H9 (cell line): ENCODE data around the gene NKD2. TPM values are rescaled to one million over a fixed set of nuclear protein-coding genes. Genes with fewer than 3 reads are reported as not detected.

ENCODE experiments used
- DNase-seq: peaks from one replicate; pipeline ENCODE4 v3.0.0-alpha.2; 2017
- H2AFZ ChIP-seq: one replicate; pipeline ENCODE4 v1.6.1; 2013; ENCODE audit warnings: mild to moderate bottlenecking, low read length, control low read depth, moderate library complexity
- H2AK5ac ChIP-seq: 2 replicates; pipeline ENCODE4 v1.6.1; 2013; ENCODE audit warnings: low read length, control low read depth, mixed read lengths; ENCODE audit not compliant: insufficient read length
- H2BK120ac ChIP-seq: one replicate; pipeline ENCODE4 v1.6.1; 2013; ENCODE audit warnings: low read depth, mild to moderate bottlenecking, low read length, control low read depth, inconsistent platforms; ENCODE audit not compliant: poor library complexity, severe bottlenecking
- H2BK12ac ChIP-seq: 2 replicates; pipeline ENCODE4 v1.6.1; 2013; ENCODE audit warnings: low read length, control low read depth, mixed read lengths, low read depth; ENCODE audit not compliant: insufficient read length
- H2BK15ac ChIP-seq: 2 replicates; pipeline ENCODE4 v1.6.1; 2013; ENCODE audit warnings: low read depth, low read length, control low read depth
- H2BK20ac ChIP-seq: one replicate; pipeline ENCODE4 v1.6.1; 2013; ENCODE audit warnings: low read depth, mild to moderate bottlenecking, low read length, control low read depth, inconsistent platforms; ENCODE audit not compliant: poor library complexity, severe bottlenecking
- H2BK5ac ChIP-seq: 2 replicates; pipeline ENCODE4 v1.6.1; 2013; ENCODE audit warnings: low read length, control low read depth, mixed read lengths; ENCODE audit not compliant: insufficient read length
- H3K14ac ChIP-seq: 2 replicates; pipeline ENCODE4 v1.6.1; 2013; ENCODE audit warnings: low read length, control low read depth; ENCODE audit not compliant: insufficient read depth
- H3K18ac ChIP-seq: 2 replicates; pipeline ENCODE4 v1.6.1; 2013; ENCODE audit warnings: low read depth, mild to moderate bottlenecking, mixed read lengths, low read length, control low read depth; ENCODE audit not compliant: insufficient read length
- H3K23ac ChIP-seq: 2 replicates; pipeline ENCODE4 v1.6.1; 2013; ENCODE audit warnings: low read length, control low read depth, mixed read lengths, low read depth; ENCODE audit not compliant: insufficient read length
- H3K23me2 ChIP-seq: 2 replicates; pipeline ENCODE4 v1.6.1; 2013; ENCODE audit warnings: low read depth, mild to moderate bottlenecking, mixed read lengths, low read length, control low read depth; ENCODE audit not compliant: insufficient read length, poor library complexity, severe bottlenecking
- H3K27ac ChIP-seq: 2 replicates; pipeline ENCODE4 v1.5.1; 2013; ENCODE audit warnings: low read length, control low read depth, mixed read lengths, low read depth; ENCODE audit not compliant: insufficient read length
- H3K27me3 ChIP-seq: 2 replicates; pipeline ENCODE4 v1.6.1; 2013; ENCODE audit warnings: low read length, control low read depth, inconsistent platforms; ENCODE audit not compliant: insufficient read depth
- H3K4ac ChIP-seq: 2 replicates; pipeline ENCODE4 v1.6.1; 2013; ENCODE audit warnings: low read depth, mild to moderate bottlenecking, control low read depth, inconsistent platforms, low read length, moderate library complexity
- H3K4me1 ChIP-seq: 2 replicates; pipeline ENCODE4 v1.6.1; 2013; ENCODE audit warnings: low read length, control low read depth, inconsistent platforms; ENCODE audit not compliant: insufficient read depth
- H3K4me2 ChIP-seq: 2 replicates; pipeline ENCODE4 v1.6.1; 2013; ENCODE audit warnings: low read length, control low read depth, mixed read lengths; ENCODE audit not compliant: insufficient read length, insufficient read depth
- H3K56ac ChIP-seq: 2 replicates; pipeline ENCODE4 v1.6.1; 2013; ENCODE audit warnings: low read depth, mild to moderate bottlenecking, mixed read lengths, low read length, control low read depth; ENCODE audit not compliant: insufficient read length
- H3K79me1 ChIP-seq: 2 replicates; pipeline ENCODE4 v1.6.1; 2013; ENCODE audit warnings: low read depth, mild to moderate bottlenecking, moderate library complexity, low read length, control low read depth, inconsistent platforms; ENCODE audit not compliant: insufficient read depth, poor library complexity, severe bottlenecking
- H3K79me2 ChIP-seq: 2 replicates; pipeline ENCODE4 v1.6.1; 2013; ENCODE audit warnings: low read length, control low read depth, inconsistent platforms; ENCODE audit not compliant: insufficient read depth
- H3K9ac ChIP-seq: 2 replicates; pipeline ENCODE4 v1.6.1; 2013; ENCODE audit warnings: low read length, control low read depth, mixed read lengths; ENCODE audit not compliant: insufficient read length; ENCODE audit errors: extremely low read depth
- H3K9me3 ChIP-seq: one replicate; pipeline ENCODE4 v1.6.1; 2013; ENCODE audit warnings: low read depth, low read length, inconsistent platforms; ENCODE audit not compliant: control insufficient read depth
- H3T11ph ChIP-seq: one replicate; pipeline ENCODE4 v1.6.1; 2013; ENCODE audit warnings: mild to moderate bottlenecking, low read length, control low read depth, inconsistent platforms
- H4K20me1 ChIP-seq: one replicate; pipeline ENCODE4 v1.6.1; 2013; ENCODE audit not compliant: control insufficient read depth, insufficient read length, insufficient read depth
- H4K5ac ChIP-seq: 2 replicates; pipeline ENCODE4 v1.6.1; 2013; ENCODE audit warnings: low read depth, mild to moderate bottlenecking, mixed read lengths, low read length, control low read depth; ENCODE audit not compliant: insufficient read length
- H4K8ac ChIP-seq: replicated peaks from 2 replicates; pipeline ENCODE4 v1.6.1; 2013; ENCODE audit warnings: low read length, control low read depth, mixed read lengths, low read depth; ENCODE audit not compliant: insufficient read length
- H4K91ac ChIP-seq: 2 replicates; pipeline ENCODE4 v1.6.1; 2013; ENCODE audit warnings: low read depth, mild to moderate bottlenecking, moderate library complexity, mixed read lengths, low read length, control low read depth; ENCODE audit not compliant: insufficient read length
- H3K27ac Mint-ChIP-seq, 3 experiments: 2 replicates in 2 of 3; 3 replicates in 1 of 3; pipeline ENCODE4 v1.8.0; 2020 to 2021; ENCODE audit warnings: mixed read lengths in 3 of 3, mild to moderate bottlenecking in 1 of 3, moderate library complexity in 1 of 3
- H3K27me3 Mint-ChIP-seq: 2 replicates; pipeline ENCODE4 v1.8.0; 2021; ENCODE audit warnings: low read depth, mild to moderate bottlenecking, moderate library complexity, mixed read lengths
- H3K36me3 Mint-ChIP-seq, 3 experiments: 2 replicates in 2 of 3; 3 replicates in 1 of 3; pipeline ENCODE4 v1.8.0; 2020 to 2021; ENCODE audit warnings: low read depth in 3 of 3, mixed read lengths in 3 of 3; ENCODE audit not compliant: insufficient read depth in 1 of 3
- H3K4me1 Mint-ChIP-seq, 2 experiments: 2 replicates each; pipeline ENCODE4 v1.8.0; 2020; ENCODE audit warnings: mixed read lengths in 2 of 2
- H3K4me3 Mint-ChIP-seq, 2 experiments: 2 replicates in 1 of 2; 3 replicates in 1 of 2; pipeline ENCODE4 v1.8.0; 2020 to 2021; ENCODE audit warnings: mild to moderate bottlenecking in 2 of 2, mixed read lengths in 2 of 2, moderate library complexity in 1 of 2
- H3K9me3 Mint-ChIP-seq, 2 experiments: 2 replicates in 1 of 2; 3 replicates in 1 of 2; pipeline ENCODE4 v1.8.0; 2020; ENCODE audit warnings: mild to moderate bottlenecking in 2 of 2, mixed read lengths in 2 of 2, moderate library complexity in 1 of 2
- CTCF ChIP-seq: fragments of 200-600 bp; sonication (generic); conservative IDR thresholded peaks from 3 replicates; pipeline ENCODE4 v1.8.0; 2021; ENCODE audit warnings: antibody characterized with exemption, mild to moderate bottlenecking
- WGBS: extraction: QIAGEN DNeasy Blood & Tissue Kit; methylation state at CpG from one replicate; pipeline ENCODE4 v1.1.7; 2013; ENCODE audit warnings: missing lambda C conversion rate, low lambda C conversion rate, mixed read lengths; ENCODE audit not compliant: insufficient read length; ENCODE audit errors: extremely low coverage; 5-methylcytosine and 5-hydroxymethylcytosine counted together
- total RNA-seq: library from RNA; stranded (reverse); gene quantifications from 2 replicates; pipeline ENCODE4 v1.2.1, GENCODE V29; 2021

Gene NKD2
- total RNA-seq, 1 experiment from 2014 or later: 7.3 TPM

GRCh38 chr5:1012900-1013237 lies 4.3 kb downstream of the NKD2 start:
- Histone ChIP-seq H3T11ph (no peak overlapping the region), H2BK12ac (no peak overlapping the region), H3K79me1 (no peaks in the 10 kb centered on the region), H3K18ac (no peak overlapping the region), H3K79me2 (no peaks in the 10 kb centered on the region), H4K20me1 (no peaks in the 10 kb centered on the region), H3K14ac (no peak overlapping the region), H3K9me3 (no peaks in the 10 kb centered on the region), H3K27ac (no peak overlapping the region), H2BK20ac (no peak overlapping the region), H4K5ac (no peak overlapping the region), H2BK15ac (no peak overlapping the region), H3K9ac (no peak overlapping the region), H4K8ac (no peak overlapping the region), H2BK120ac (no peak overlapping the region), H2AFZ (no peak overlapping the region), H3K4me2 (no peak overlapping the region), H3K56ac (no peak overlapping the region), H2BK5ac (no peak overlapping the region), H4K91ac (no peak overlapping the region), H3K4me1 (no peaks in the 10 kb centered on the region), H3K4ac (no peak overlapping the region), H3K27me3 (peaks cover 5% of the 10 kb centered on the region; the same call in 1 of the 2 replicates), H2AK5ac (no peak overlapping the region), H3K23ac (no peak overlapping the region), H3K23me2 (peaks cover 3% of the 10 kb centered on the region)
- H3K36me3 Mint-ChIP-seq: no peaks in the 10 kb centered on the region
- peaks cover 22% of the 10 kb centered on the region in 2 experiments for H3K4me1 Mint-ChIP-seq
- no peak for DNase-seq
- no peak overlapping the region for H3K4me3 Mint-ChIP-seq
- H3K27me3 Mint-ChIP-seq: peaks cover 28% of the 10 kb centered on the region
- no peaks in the 10 kb centered on the region; a peak in 1 of 5 replicates for H3K9me3 Mint-ChIP-seq
- H3K27ac Mint-ChIP-seq: no peak overlapping the region
- TF ChIP-seq CTCF: no peak
- no CpG with 5 or more reads among the region's 7 CpGs for WGBS
